GM12872 (cell line): Measurements from ENCODE around the gene MGAT4A.

ENCODE experiments used
- CTCF ChIP-seq: IDR thresholded peaks from 3 replicates; pipeline ENCODE4 v1.5.1; 2011; ENCODE audit warnings: low read depth, mild to moderate bottlenecking, low read length, moderate library complexity; ENCODE audit not compliant: insufficient read depth

Gene MGAT4A

GRCh38 chr2:98773907-98774306, 43.0 kb upstream of the MGAT4A start:
- no peak for TF ChIP-seq CTCF

GRCh38 chr2:98773169-98773568, 42.2 kb upstream of the MGAT4A start:
- no peak for TF ChIP-seq CTCF

GRCh38 chr2:98772536-98772935, 41.6 kb upstream of the MGAT4A start:
- TF ChIP-seq CTCF: no peak

GRCh38 chr2:98771721-98772524, 41.0 kb upstream of the MGAT4A start:
- TF ChIP-seq CTCF: no peak

- no peak for TF ChIP-seq CTCF
Measured at GRCh38 chr2:98771264-98771663, 40.3 kb upstream of the MGAT4A start.

- no peak for TF ChIP-seq CTCF
Measured at GRCh38 chr2:98769784-98770183, 38.9 kb upstream of the MGAT4A start.

GRCh38 chr2:98769114-98769476, 38.2 kb upstream of the MGAT4A start:
- no peak for TF ChIP-seq CTCF
